Skin of body (tissue), 2 donors: Measurements from ENCODE around the gene KCTD16. TPM values are rescaled to one million over a fixed set of nuclear protein-coding genes. Genes with fewer than 3 reads are reported as not detected.

Source experiments
- DNase-seq: peaks from one replicate; lab custom pipeline; 2025; lab: John Stamatoyannopoulos, UW
- total RNA-seq: library from RNA; depleted of rRNA; stranded (reverse); fragments of >200 nt; gene quantifications from one replicate; pipeline ENCODE4 v1.2.3, GENCODE V29; 2014

Gene KCTD16
- total RNA-seq, 1 donor from 2014 or later = 0.20 TPM

DNA sequence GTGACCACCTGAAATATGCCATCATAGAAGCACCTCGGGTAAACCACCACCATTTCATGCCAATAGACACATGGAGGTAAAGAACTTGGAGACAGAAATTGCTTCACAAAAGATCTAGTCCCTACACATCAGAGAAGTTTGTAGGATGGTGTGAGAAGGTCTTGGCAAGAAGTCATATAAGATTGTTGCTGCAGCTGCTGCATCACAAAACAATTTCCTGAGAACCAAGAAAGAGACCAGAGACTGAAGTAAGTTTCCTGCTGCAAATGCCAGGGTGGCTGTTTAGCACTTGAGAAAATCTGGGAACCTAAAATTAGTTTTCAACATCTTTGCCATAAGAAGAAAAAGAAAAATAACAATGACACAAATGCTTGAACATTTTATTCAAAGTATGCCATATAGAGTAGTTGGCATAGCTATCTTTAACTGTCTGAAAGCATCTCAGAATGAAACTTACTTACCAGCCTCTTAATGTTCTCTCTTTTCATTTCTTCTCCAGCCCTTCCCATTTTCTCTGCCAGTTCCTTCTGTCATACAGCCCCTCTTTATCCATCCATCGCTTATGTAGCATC, 114.3 kb downstream of the KCTD16 start:
- no peak for DNase-seq

DNA sequence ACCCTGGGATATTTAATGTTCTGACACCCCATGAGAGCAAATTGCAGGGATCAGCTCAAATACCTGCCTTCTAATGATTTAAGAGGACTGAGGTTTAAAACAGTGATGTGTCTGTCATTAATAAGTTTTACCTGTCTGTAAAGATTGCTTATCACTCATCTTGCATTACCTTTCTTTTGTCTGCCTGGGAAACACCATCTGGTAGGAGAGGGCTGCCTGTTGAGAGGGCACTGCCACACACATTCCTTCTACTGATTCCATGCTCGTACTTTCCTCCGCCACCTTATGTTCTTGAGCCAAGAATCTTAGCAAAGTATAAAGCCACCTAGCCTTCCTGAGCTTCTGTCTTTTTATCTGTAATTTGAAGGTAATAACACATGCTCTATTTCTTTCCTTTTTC, 118.6 kb downstream of the KCTD16 start:
- DNase-seq = no peak

DNA sequence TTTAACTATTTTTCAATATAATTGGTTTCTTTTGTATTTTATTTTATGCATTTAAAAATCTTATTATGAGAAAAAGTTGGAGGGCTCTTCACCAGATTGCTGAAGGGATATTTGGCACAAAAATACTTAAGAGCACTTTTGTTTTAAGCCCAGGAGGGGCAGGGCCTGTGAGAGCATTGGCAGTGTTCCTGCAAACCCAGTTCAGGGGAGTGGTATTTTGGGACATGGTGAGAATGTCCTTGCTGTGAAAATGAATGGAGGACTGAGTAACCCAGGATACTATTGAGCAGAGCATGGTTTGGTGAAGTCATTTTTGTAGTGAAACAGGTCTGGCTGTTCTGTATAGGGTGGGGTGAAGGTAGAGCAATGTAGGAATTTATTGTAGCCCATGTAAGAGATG, 121.4 kb downstream of the KCTD16 start:
- DNase-seq = no peak

DNA sequence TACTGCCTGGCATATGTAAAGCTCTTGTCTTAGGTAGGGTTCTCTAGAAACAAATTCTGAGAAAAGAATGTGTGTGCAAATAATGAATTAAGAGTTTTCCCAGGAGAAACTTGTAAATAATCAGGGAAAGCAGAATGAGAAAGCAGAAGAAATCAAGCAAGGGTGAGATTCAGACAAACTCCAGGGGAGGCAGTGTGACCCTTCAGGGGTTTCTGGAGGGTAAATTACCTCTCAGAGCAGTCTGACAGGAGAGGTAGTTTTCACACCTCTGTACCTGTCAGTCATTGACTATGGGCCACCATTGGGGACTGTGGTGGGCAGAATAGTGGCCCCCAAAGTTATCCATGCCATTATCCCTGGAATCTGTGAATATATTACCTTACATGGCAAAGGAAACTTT, 124.6 kb downstream of the KCTD16 start:
- DNase-seq = no peak

DNA sequence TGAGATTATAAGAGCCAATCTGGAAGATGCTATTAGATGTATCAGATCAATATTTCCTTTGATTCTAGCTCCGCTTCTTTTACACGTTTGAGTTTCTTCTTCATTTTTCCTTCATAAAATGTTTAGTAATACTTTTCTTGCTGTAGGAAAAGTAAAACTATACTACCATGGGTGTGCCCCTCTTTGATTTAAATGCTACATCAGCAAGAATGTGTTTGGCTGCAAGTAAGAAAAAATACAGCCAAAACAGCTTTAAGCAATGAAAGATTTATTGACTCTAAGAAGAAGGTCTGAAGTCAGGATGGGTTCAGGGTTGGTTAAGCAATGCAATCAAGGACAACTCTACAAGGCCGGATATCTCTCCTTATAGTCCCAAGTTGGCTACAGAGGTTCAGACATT, 126.4 kb downstream of the KCTD16 start:
- DNase-seq = no peak

DNA sequence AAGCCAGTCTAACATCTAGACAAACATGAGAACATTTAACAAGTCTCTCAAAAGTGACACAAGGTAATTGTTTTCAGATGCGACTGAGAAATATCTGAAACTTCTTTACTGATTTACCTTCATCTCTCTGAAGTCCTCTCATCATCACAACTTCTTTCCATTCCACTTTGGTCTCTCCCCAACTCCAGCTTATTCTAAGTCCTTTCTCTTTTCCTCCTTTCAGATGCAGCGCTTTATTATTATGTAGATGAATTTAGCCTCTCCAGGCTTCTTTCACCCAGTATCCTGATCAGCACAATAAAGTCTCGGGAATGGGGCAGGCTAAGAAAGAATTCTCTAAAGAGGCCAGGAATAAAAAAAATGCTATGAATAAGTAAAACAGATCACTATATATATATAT, 128.0 kb downstream of the KCTD16 start:
- DNase-seq = no peak

DNA sequence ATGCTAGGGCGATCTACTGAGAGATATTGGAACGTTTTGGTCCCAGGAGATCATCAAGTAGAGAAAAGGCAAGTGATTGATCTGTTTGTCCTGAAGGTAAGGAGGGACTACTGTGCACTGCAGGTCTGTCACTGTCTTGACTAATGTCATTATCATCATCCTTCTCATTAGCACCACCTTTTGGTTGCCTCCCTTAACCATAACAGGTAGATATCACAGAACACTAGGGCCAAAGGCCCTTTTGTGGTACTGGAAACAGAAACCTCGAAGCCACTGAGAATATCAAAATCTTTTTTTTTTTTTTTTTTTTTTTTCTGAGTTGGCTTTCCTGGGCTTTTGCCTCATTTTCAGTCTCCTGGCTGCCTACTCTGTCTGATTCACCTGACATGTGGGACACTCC, 134.0 kb downstream of the KCTD16 start:
- no peak for DNase-seq

DNA sequence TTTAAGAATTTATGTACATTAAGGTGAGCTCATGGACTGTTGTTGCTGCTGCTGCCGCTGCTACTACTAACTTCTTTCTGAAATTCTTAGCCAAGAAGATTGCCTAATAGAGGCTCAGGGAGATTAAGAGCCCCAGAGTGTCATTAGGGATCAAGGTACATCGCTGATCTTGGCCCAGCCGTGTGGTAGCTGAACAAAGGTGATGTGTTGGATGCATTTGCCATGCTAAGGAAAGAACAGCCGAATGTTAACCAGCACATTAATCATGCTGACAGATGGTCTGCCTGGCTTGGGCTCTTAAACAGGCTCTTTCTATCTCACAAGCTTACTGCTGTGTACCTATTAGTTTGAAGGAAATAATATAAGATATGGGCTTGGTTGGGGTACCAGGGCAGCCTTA, 137.1 kb downstream of the KCTD16 start:
- no peak for DNase-seq

DNA sequence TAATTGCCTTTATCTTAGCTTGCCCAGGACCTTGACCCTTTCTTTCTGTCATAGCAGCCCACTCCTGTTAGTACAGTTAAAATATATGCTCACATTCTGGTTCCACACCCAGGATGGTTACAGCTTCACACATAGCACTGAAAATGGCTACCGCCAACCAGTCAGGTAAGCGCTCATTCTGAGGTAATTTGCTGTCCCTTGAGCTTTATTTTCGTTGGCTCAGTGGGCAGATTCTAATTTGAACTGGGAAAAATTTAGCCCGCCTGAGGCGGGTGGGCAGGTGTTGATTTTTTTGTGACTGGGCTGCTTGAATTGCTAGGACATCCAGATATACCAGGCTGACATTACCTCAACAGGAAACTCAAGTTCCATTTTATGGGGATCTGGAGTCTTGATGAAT, 137.5 kb downstream of the KCTD16 start:
- DNase-seq = no peak

DNA sequence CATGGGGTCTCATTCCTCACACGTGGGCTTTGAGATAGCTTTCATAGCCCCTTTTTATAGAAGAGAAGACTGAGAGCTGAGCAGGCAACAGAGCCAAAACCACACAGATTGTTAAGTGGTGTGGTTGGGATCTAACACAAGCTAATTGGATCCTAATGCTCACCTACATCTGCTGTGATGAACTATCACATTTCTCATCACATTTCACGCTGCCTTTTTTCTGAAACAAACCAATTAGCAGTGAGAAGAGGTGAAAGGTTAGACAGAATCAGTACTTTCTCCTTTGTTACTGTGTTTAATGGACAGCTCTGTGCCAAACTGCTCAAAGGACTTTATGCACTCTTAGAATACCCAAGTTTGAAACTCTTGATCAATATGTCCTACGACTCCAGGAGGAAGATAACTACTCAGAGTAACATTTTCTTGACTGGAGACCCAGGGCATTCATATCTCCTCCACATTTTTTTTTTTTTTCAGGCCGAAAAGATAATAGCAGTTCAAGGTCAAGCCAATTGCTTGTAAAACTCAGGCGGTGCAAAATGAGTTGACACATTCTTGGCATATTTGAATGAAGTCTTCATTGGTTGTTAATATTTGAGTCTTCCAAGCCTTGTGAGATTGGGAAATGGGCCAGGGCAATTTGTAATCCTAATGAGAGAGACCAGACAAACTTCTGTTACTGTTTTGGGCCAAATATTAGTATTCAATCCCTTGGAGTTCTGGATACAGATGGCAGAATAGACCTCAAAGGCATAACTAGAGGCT, 138.4 kb downstream of the KCTD16 start:
- DNase-seq = no peak

DNA sequence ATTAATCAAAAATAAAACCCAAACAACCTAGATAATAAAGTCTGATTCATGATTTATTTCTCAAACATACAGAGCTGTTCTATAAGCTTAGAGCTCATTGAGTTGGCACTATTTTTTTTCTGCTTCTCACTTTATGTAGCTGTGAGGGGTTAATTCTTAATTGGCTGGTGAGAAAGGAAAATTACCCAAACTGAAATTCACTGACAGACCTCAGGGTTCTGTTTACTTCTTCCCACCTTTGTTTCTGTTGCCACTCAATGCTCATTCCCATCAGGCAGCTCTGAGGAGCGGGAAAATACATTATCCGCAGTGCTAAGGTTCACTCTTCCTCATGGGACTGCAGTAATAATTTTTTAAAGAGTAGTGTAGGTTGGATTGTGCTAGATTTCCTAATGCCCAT, 139.9 kb downstream of the KCTD16 start:
- DNase-seq = no peak

DNA sequence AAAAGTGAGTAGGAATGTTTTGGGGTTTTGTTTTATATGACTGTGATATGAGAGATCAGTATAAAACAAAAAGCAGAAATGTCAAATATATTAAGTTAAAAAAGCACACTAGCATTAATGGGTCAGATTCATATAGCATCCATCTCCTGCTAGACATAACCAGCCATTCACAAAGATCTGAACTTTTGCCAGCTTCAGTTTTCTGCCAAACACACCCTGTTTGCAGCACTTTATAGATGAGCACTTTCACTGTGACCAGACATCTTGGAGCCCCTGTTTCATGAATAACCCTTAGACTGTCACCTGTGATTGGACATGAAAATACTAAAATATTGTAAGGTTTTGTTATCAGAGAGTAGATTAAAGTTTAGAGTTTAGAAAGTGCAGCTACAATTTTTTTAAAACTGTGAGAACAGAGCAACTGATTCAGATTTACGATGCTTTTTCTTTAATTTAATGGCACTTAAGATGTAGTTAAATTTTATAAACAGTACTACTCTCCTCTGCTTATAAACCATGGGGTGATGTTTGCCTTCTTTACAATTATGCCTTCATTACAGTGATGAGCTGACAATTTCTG, 142.6 kb downstream of the KCTD16 start:
- no peak for DNase-seq

DNA sequence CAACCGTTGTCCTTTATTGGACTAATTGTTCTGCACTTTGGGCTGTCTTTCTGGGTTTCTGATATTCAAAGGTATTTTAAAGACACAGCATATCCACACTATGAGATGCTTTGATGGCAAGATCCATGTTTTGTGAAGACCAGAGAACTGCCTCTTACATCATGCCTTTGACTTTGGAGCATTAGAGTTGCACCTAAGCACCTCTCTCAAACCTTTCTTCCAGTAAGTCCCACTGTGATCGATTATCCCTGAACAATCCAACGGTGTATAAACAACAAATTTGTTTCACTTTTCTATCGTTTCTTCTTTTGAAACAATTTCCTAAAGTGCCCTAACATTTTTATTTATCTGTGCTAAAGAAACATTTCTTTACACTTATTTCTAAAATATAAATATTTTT, 144.4 kb downstream of the KCTD16 start:
- no peak for DNase-seq

DNA sequence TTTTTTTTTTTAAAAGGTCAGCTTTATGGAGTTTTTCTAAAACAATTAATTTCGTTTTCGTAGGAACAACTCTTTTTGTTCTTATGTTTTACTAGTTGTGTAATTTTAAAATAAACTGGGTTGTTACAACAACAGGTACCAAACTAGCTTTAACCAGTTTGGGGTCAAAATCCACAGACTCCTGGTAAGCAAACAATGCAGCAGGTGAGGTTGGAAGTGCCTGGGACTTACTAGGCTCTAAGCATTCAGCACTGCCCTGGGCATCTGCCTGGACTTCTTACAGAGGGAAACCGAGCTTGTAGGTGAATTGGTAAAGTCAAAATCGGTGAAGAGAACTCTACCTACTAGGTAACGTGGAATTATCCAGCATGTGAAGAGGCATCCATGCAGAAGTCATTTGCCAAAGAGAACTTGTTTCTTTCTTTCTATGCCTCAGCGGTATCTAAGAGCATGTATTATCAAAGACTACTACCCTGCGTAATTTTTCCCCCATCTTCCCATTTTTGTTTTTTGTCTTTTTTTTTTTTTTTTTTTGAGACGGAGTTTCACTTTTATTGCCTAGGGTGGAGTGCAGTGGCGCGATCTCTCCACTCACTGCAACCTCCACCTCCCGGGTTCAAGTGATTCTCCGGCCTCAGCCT, 145.4 kb downstream of the KCTD16 start:
- no peak for DNase-seq

DNA sequence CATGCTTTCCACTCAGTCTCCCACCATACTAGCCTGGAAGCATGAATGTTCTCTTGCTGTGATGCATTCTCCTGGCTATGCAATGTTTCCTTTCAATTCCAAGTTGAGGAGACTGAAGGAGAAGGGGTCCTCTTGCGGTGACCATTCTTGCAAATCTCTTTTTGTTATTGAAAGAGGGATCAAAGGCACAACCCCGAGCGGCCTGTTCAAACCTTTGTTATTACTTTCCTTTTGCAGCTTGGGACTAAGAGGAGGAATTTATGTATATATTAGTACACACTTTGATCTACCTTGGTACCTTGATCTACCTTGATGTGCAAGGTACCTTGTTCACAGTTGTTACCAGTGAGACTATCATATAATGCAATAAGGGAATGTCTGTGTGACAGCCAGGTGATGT, 147.3 kb downstream of the KCTD16 start:
- no peak for DNase-seq

DNA sequence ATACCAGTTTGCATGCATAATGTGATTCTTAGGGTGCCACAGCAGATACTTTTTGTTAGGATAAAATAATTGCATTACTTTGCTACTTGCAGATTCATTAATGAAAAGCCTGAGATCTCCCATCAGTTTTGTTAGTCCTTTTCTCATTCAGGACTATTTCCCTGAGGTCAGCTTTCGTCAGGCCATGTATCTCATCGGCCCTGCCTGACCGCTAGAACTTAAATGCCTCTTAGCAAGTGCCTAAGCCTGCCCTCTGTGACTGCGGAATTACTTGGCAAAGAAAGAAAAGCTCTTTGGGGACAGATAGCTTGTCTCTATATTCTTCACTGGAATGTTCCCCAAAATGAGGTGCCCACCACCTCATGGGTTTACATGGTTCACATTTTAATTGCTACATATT, 147.8 kb downstream of the KCTD16 start:
- no peak for DNase-seq

DNA sequence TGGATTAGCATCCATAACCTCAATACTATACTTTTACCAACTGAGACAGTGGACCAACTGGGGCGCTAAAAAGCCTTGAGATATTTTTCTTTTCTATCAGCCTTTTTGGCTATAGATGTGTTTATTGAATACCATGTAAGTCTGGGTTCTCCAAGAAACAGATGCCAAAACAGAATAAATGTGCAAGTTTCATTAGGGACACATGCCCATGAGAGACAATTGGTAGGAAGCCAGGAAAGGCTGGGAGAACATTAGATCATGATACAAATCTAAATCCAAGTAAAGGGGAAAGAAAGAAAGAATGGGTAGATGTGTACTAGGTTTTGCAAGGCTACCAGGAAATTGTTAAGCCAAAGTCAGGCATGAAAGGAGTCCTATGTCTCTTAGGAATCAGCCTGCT, 152.5 kb downstream of the KCTD16 start:
- no peak for DNase-seq

DNA sequence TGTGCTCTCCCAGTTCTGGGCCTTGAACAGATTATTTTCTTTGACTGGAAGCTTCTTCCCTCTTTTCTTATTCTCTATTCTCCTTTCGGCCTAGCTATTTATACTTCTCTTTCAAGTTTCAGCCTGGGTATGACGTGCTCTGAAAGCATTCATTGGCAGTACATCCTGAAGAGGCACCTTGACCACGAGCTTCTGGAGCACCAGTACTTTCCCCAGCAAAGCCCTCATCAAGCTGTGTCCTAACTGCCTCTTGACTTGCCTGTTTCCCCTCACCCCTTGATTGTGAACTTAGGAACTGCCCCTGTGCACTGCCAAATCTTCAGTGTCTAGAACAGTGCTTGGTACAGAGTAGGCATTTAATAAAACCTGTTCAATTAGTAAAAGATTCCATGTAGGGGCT, 154.9 kb downstream of the KCTD16 start:
- no peak for DNase-seq

DNA sequence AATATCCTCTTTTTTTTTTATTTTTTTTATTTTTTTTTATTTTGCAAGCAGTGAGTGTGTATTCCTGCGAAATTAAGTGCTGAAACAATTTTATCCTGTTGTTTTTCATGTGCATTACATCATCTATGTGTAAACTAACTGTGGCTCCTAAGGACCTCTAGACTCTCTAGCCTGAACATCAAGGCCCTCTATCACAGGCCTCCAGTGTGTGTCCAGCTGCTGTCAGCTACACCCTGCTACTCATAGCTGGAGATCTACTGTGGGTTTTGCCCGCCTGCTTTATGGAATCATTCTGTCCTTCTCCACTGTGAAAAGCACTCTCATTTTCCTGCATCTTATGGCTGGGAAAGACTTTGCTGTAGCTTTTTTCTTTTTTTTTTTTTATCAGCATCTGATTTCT, 157.8 kb downstream of the KCTD16 start:
- no peak for DNase-seq

DNA sequence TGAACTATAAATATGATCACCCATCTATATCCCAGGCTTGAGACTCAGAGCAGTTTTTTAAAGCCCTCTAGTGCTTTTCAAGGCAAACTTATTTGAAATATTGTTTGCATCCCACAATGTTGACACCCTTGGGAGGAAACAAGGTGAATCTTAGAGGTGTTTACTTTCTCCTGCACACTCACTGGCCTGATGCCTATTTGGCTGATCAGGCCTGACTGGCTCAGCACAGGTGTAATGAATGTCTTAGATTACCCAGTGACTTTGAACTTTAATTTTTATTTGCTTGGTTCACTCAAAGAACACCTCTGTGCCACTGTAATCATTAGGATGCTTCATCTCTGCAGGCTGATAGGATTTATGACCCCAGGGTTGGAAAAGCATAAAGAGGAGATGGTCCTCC, 158.3 kb downstream of the KCTD16 start:
- DNase-seq = no peak

DNA sequence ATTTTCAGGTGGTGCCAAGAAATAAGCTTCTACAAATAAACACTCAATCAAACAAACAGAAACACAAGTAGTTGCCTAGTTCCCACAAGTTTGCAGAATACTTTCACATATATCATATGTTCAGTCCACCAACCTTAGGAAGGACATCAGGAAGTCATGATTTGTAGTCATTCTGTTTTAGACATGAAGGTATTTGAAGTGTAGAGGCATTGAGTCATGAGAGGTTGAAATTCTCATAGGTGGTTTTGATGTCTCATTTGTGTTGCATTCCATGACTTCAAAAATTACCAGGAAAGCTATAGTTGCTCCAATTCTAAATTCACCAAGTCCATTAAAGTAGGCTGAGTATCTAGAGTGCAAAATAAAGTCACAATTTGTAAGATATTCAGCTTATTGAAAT, 159.0 kb downstream of the KCTD16 start:
- no peak for DNase-seq

DNA sequence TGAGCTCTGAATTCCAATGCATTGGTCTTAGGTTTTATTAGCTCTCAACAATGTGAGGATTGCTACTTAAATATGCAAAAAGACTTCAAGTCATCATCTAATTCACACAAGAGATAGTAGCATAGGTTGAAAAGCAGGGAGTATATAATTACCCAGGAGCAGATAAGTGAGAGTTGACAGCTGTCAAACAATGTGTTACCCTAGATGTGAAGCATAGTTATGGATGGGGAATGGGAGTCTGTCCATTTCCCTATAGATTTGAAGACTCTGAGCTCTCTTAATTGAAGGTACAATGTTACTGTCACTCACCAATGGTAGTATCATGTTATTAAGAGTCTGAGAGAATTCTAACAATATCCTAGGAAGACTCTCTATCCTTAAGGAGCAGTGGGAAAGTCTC, 160.7 kb downstream of the KCTD16 start:
- DNase-seq = no peak

DNA sequence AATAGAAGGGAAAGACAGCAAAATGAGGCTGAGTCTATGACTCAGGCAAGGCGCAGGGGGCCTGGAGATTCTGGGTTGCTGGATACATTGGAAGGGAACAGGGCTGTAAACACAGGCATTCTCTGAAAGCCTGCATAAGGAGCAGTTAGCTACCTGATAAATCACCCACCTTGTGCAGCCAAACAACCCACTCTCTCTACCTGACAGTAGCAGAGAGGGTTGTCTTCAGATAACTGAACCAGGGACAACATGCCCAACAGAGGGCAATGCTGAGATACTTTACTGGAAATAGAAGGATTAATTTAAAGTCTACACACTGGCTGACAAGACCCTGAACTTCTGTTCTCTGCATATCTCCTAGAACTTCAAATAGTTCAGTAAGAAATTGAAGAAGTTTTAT, 161.6 kb downstream of the KCTD16 start:
- DNase-seq = no peak
